Activated T-helper 17 cell treated with anti-CD3 and anti-CD28 coated beads, Interleukin-2, amount 50 U/mL, for 72 hours (primary cell): ENCODE data around the gene SOX13. TPM values are rescaled to one million over a fixed set of nuclear protein-coding genes. Genes with fewer than 3 reads are reported as not detected.

Experiments
- ATAC-seq: fragments of 150-1000 bp; cut with Tn5 transposase; replicated peaks from 2 replicates; pipeline ENCODE4 v1.10.0; 2021; ENCODE audit warnings: mild to moderate bottlenecking, moderate library complexity
- H3K27ac Mint-ChIP-seq: one replicate; pipeline ENCODE4 v1.8.0; 2022; ENCODE audit warnings: mixed read lengths
- H3K27me3 Mint-ChIP-seq: one replicate; pipeline ENCODE4 v1.8.0; 2022; ENCODE audit warnings: mixed read lengths
- H3K36me3 Mint-ChIP-seq: one replicate; pipeline ENCODE4 v1.8.0; 2022; ENCODE audit warnings: low read depth, mild to moderate bottlenecking, mixed read lengths
- H3K4me1 Mint-ChIP-seq: one replicate; pipeline ENCODE4 v1.8.0; 2022; ENCODE audit warnings: mixed read lengths
- H3K4me3 Mint-ChIP-seq: one replicate; pipeline ENCODE4 v1.8.0; 2022; ENCODE audit warnings: mild to moderate bottlenecking, mixed read lengths
- H3K9me3 Mint-ChIP-seq: one replicate; pipeline ENCODE4 v1.8.0; 2022; ENCODE audit warnings: mixed read lengths
- total RNA-seq, 2 donors: library from RNA; stranded (reverse); gene quantifications; one replicate each; pipeline ENCODE4 v1.2.3, GENCODE V29; 2022

SOX13 gene
- total RNA-seq, 2 donors from 2014 or later, result 0.35 to 4.1 TPM

DNA sequence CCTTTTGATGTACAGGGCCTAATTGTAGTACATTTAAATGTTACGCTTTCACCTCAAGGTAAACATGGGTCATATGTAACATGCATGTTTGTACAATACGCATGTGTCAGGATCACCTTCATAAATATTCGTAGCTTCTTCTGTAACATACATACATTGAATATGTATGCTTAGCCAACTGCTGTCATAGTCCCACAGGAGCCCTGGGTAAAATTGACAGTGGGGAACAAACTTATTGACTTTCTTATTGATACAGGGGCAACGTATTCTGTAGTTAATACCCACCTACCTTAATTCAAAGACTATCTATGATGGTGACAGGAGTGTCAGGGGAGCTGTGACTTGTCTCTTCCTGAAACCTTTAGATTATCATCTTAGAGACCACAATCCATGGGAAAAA is 96.9 kb downstream of the SOX13 start:
- Mint-ChIP-seq H3K9me3 (peaks cover 9% of the 10 kb centered on the region), H3K27ac (no peak overlapping the region), H3K36me3 (no peaks in the 10 kb centered on the region), H3K27me3 (peaks cover 10% of the 10 kb centered on the region), H3K4me1 (no peaks in the 10 kb centered on the region), H3K4me3 (no peak overlapping the region)
- no peak for ATAC-seq

DNA sequence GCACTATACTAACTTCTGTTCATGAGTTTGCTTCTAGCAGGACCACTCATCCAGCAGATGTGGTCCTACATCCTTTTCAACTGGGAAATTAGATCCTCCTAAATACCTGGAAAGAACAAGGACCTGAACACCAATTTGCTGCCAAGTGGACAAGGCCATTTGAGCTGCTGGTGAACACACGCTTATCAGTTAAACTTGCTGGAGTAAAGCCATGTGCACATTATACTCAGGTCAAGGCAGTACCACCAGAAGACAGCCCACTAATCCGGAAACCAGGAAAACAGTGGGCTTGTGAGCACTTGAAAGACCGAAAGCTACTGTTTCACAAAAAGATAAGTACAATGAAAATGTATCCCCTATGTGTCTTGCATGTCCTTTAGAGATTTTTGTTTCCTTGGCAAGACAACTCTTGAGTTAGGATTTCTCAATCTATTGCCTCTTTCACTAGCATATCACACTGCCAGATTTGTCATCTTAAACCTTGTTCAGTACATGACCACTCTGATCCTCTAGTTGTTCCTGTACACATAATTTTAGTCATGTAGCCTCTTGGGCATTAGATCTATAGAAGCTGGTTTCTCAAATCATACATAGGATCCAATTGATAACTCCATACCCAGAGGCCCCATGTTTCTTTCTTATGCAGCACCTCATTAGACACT is 97.7 kb downstream of the SOX13 start:
- Mint-ChIP-seq H3K4me1 (no peaks in the 10 kb centered on the region), H3K27me3 (peaks cover 5% of the 10 kb centered on the region), H3K9me3 (peaks cover 9% of the 10 kb centered on the region), H3K4me3 (no peak overlapping the region), H3K27ac (no peak overlapping the region), H3K36me3 (no peaks in the 10 kb centered on the region)
- ATAC-seq, result no peak

DNA sequence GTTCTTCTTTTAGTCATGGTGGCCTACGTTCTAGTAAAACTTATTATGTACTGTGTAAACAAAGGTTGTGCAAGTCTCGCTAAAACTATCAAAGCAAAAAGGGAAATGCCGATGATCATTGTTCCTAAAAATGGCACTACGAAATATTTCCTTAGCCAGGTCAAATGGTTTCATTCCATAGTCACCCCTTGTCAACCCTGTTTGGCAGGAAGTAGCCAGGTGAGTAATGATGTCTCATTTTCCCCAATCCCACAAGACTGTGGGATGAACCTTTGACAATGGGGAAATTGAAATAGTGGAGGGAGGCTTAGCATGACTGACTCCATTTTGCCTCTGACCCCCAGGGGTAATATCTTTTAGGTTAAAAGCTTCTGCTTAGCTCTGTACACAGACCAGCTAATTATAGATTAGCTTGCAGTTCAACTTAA is 98.8 kb downstream of the SOX13 start:
- Mint-ChIP-seq H3K9me3 (peaks cover 9% of the 10 kb centered on the region), H3K27ac (no peak overlapping the region), H3K4me3 (no peak overlapping the region), H3K4me1 (no peaks in the 10 kb centered on the region), H3K36me3 (no peaks in the 10 kb centered on the region), H3K27me3 (peaks cover 5% of the 10 kb centered on the region)
- no peak for ATAC-seq

DNA sequence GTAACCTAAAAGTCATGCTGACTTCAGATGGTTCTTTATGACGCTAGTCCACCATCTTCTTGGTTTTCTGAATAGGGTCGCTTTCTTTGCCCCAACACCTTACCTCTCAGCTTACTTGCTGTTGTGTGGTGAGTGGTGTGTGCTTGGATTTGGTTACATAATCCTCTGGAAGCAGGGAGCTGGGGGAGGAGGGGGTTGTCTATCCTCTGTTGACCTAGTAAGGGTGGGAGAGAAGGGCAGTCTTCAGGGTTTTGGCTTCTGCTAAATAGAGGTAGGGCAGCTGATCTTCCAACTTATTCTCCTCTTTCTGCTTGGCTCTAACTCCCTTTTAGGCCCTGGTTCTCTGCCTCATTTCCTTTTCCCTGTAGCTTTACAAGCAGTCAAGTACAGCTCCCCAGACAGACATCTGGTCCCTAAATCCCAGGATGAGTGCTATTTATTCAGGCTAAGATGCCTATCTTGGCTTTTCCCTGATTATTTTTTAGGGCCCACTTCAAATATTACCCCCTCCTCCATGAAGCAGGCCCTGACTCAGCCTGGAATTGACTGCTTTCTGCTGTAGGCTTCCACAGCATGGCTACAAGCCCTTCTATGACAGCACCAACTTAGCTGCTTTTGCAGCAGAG is 99.6 kb downstream of the SOX13 start:
- Mint-ChIP-seq H3K9me3 (peaks cover 6% of the 10 kb centered on the region), H3K4me3 (no peak overlapping the region), H3K27ac (no peak overlapping the region), H3K36me3 (no peaks in the 10 kb centered on the region), H3K27me3 (peaks cover 5% of the 10 kb centered on the region), H3K4me1 (no peaks in the 10 kb centered on the region)
- no peak for ATAC-seq

DNA sequence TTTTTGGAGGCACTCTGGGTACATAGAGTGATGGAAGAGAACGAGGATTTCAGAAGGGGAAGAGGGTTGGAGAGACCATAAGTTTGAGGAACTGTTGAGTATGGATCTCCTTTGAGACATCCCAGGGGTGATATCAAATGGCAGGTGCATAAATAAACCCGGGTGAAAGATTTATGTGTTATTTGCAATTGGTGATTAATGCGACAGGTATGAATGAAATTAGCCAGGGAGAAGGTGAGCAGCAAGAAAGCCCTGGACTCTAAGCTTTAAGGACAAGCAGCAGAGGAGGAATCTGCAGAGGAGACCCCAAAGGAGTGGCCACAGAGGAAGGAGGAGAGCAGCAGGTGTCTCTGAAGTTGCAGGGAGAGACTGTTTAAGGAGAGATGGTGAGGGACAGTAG is 102.0 kb downstream of the SOX13 start:
- Mint-ChIP-seq H3K36me3 (no peaks in the 10 kb centered on the region), H3K4me3 (no peak overlapping the region), H3K9me3 (peaks cover 6% of the 10 kb centered on the region), H3K27me3 (peaks cover 5% of the 10 kb centered on the region), H3K4me1 (no peaks in the 10 kb centered on the region), H3K27ac (no peak overlapping the region)
- ATAC-seq, result no peak

DNA sequence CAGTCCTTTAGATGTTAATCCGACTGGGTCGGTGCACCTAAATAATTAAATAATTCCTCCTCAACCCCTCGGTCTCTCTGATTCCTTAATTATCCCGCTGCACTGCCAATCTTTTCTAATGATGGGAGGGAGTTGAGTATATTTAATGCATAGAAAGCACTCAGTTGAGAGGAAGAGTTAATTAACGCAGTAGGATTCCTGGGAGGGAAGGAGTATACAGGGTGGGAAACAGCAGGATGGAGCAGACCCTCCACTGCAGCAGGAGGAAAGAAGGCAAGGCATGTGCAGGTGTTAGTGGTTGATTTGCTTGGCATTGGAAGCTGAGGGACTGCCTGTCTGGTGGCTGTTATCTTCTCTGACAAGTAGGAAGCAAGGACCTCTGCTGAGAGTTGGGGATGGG is 103.1 kb downstream of the SOX13 start:
- ATAC-seq, result no peak
- no peak overlapping the region for H3K27ac Mint-ChIP-seq
- no peak overlapping the region for H3K4me3 Mint-ChIP-seq
- no peaks in the 10 kb centered on the region for H3K36me3 Mint-ChIP-seq
- peaks cover 6% of the 10 kb centered on the region for H3K9me3 Mint-ChIP-seq
- no peaks in the 10 kb centered on the region for H3K4me1 Mint-ChIP-seq
- H3K27me3 Mint-ChIP-seq, result peaks cover 5% of the 10 kb centered on the region

DNA sequence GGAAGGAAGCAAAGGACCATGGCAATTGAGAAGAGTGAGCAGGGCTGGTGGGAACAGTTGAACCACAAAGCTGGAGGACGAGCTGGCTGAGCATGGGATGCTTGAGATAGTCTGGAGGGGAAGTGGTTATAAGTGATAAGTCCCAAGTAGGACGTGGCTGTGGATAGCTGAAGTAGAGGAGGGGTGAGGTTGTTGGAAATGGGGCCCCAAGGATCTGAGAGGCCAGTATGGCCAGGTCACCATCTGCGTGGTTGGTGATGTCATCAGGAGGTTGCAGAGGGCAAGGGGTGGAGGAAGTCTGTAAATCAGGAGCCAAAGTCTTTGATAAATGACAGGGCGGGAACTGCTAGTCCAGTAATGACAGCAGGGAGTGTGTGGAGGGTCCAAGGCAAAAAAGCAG is 104.2 kb downstream of the SOX13 start:
- H3K4me1 Mint-ChIP-seq, result no peaks in the 10 kb centered on the region
- H3K36me3 Mint-ChIP-seq, result no peaks in the 10 kb centered on the region
- H3K4me3 Mint-ChIP-seq, result no peak overlapping the region
- peaks cover 5% of the 10 kb centered on the region for H3K27me3 Mint-ChIP-seq
- peaks cover 6% of the 10 kb centered on the region for H3K9me3 Mint-ChIP-seq
- no peak overlapping the region for H3K27ac Mint-ChIP-seq
- no peak for ATAC-seq

Other genes starting within 250 kb of the SOX13 start
- 100 to 1,000 TPM; 168 to 275 TPM for gene SNRPE, start 211.5 kb upstream of the SOX13 start, total RNA-seq
- under 1 TPM; 0.35 to 0.42 TPM for gene ETNK2, start 78.9 kb downstream of the SOX13 start, total RNA-seq
- gene REN, start 93.2 kb downstream of the SOX13 start, total RNA-seq, result not detected
- not detected for gene KISS1, start 123.4 kb downstream of the SOX13 start, total RNA-seq
- under 1 TPM in 1 of 2 donors, not detected in 1; 0.48 TPM for gene GOLT1A, start 140.9 kb downstream of the SOX13 start, total RNA-seq